Tibial nerve (tissue), 3 donors: ENCODE data around the gene DDX11.
"Not testable (repeated sequence)": the region's sequence is repeated elsewhere in the genome, so short reads cannot be mapped to it uniquely, and the experiment has no call there.

ENCODE experiments used
- POLR2A ChIP-seq, 2 donors: fragments of 450-650 bp; IDR thresholded peaks; one replicate each; pipeline ENCODE4 v1.6.1; 2017; ENCODE audit warnings: antibody characterized with exemption in 2 of 2, mild to moderate bottlenecking in 2 of 2, moderate library complexity in 2 of 2
- TF ChIP-seq, protein P1 (sequence below), 5 experiments: fragments of 200-600 bp in 3 of 5; fragments of 450-650 bp in 2 of 5; sonication (generic) in 3 of 5; IDR thresholded peaks; one replicate each; pipeline ENCODE4 v1.5.1; 2016 to 2019; ENCODE audit warnings: antibody characterized with exemption in 5 of 5, mild to moderate bottlenecking in 3 of 5, moderate library complexity in 2 of 5

DNA sequence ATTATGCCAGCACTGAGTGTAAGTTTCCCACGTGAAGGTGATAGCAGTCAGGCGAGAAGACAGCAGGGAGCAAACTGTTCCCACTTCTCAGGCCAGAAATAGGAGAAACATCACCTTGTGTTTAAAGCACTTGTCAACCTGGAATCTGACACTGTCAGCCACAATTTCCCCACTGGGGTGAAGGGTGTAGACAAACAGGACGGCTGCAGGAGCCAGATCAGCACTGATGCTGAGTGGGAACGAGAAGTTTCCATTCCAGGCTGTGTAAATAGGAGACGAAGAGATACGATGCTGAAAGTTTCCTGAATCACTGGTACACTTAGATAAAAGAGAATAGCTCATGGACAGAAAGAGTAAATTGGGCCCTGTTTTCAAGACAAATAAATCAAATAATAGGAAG lies 71.6 kb downstream of the DDX11 start:
- TF ChIP-seq, protein P1, sequence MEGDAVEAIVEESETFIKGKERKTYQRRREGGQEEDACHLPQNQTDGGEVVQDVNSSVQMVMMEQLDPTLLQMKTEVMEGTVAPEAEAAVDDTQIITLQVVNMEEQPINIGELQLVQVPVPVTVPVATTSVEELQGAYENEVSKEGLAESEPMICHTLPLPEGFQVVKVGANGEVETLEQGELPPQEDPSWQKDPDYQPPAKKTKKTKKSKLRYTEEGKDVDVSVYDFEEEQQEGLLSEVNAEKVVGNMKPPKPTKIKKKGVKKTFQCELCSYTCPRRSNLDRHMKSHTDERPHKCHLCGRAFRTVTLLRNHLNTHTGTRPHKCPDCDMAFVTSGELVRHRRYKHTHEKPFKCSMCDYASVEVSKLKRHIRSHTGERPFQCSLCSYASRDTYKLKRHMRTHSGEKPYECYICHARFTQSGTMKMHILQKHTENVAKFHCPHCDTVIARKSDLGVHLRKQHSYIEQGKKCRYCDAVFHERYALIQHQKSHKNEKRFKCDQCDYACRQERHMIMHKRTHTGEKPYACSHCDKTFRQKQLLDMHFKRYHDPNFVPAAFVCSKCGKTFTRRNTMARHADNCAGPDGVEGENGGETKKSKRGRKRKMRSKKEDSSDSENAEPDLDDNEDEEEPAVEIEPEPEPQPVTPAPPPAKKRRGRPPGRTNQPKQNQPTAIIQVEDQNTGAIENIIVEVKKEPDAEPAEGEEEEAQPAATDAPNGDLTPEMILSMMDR (IDR thresholded peaks at IDR 0.05), result not testable (repeated sequence)
- TF ChIP-seq POLR2A (IDR thresholded peaks at IDR 0.05), result not testable (repeated sequence)
